GM11168 (cell line): Measurements from ENCODE around the gene PPP6R1.

Experiments used
- in situ Hi-C: fragments of 300-500 bp; cut with MboI; formaldehyde crosslinking; loops from one replicate; pipeline ENCODE4 v1.12.0; 2022; ENCODE audit warnings: low sequenced_read_pairs; ENCODE audit not compliant: unreplicated experiment

The PPP6R1 gene

DNA sequence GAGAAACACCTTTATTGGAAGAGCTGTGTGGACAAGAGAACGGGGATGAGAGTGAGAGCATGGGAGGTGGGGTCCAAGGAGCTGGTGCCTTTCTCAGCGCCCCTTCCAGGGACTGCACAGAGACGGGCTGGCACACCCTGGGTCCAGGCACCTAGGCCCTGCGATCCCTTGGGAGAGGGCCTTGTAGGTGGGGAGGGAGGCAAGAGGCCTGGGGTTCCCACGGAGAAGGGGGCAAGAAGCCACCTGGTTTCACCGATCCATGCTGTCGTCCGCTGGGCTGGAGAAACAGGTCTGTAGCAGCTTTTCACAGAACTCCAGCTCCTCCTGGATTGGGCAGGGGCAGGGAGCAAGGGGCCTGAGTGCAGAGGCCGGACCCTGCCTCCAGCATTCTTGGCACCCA lies 3.5 kb upstream of the PPP6R1 start:
- in situ Hi-C loops: no loop called here

DNA sequence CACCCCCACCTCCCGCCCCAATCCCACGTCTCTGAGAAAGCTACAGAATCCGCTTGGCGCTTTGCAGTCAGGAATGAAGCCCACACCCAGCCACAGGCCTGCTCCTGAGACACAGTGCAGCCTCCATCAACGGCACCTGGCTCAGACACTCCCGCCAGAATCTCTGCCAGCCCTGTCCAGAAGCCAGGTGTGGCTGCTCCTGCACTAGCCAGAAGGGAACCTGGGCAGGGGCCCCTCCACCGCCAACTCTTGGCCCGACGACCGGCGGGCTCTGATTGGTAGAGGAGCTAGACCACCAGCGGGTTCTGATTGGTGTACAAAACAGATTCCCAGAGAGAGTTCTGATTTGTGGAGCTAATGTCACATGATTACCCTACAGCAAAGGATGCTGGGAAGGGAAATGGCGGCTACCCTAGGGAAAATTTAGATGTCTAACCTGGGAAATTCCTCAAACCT lies 2.9 kb upstream of the PPP6R1 start:
- in situ Hi-C loops: no loop called here

- in situ Hi-C loops: no loop called here
Observed at GRCh38 chr19:55259540-55260210, 858 bp upstream of the PPP6R1 start.

- in situ Hi-C loops: no loop called here
Observed at GRCh38 chr19:55258476-55258827, 365 bp downstream of the PPP6R1 start.

DNA sequence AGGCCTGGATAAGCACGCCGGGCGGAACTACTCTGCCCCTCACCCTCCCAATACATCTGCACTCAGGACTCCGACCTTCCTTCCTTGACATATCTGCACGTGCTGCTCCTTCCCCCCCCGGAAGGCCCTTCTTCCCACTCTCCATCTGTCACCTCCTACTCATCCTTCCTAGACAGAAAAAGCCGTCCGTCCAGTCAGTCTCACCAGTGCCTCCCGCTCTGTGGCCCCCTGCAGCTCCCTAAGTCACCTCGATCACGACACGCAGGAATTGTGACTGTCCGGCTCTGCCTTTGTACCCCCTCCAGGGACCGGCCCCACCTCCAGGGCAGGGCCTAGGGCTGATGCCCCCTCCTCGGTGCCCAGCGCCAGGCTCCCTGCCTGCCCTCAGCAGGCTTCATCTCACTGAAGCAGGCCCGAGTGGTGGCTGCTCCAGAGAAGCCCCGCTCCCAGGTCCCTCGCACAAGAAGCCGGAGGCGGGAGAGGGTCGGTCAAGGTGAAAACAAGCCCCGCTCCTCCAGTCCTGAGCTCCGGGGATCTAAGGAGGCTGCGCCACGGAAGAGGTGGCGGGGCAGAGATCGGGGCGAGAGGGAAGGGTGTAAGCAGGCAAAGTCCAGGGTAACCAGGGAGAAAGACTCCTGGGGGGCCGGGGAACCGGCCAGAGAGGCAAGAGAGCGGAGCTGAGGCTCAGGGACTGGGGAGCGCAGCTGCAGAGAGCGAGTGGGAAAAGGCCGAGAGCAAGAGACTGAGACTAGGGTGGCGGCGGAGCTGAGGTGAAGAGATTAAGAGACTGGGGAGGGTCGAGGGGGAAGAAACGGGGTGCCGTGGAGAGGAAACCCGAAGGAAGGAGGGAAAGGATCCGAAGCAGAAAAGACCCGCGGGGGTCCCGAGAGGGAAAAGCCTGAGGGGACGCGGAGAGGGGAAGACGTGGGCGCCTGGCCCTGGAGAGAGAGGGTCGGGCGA lies 1.1 kb downstream of the PPP6R1 start:
- in situ Hi-C loops: no loop called here

DNA sequence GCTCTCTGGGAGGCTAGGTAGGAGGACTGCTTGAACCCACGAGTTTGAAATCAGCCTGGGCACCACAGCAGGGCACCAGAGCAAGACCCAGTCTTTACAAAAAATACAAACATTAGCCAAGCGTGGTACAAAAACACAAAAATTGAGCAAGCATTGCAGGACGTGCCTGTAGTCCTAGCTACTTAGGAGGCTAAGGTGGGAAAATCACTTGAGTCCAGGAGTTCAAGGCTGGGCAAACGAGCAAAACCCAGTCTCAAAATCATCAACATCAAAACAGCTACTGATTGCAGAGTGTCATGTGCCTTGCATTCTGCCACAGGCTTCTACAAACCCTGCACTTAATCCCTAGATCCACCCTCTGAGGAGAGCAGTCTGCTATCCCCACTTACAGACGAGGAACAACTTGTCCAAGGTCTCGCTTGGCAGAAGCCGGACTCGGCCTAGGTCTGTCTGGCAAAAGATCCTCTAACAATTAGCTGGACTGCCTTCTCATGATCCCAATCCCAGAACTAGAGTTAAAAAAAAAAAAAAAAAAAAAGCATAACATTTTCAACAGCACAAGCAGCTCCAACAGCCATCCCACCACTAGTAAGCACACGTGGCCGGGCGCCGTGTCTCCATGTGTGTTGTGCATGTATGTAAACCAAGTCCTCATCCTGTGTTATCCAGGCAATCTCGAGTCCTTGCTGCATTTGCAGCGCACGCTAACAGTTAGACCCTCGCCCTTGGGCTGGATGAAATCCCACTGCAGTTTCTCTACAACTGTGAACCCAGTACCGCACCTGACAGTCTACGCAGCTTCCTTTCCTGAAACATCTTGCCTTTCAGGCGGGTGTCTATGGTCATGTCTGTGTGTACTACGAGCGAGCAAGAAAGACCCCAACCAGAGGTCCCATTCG lies 2.0 kb downstream of the PPP6R1 start:
- in situ Hi-C loops: no loop called here

DNA sequence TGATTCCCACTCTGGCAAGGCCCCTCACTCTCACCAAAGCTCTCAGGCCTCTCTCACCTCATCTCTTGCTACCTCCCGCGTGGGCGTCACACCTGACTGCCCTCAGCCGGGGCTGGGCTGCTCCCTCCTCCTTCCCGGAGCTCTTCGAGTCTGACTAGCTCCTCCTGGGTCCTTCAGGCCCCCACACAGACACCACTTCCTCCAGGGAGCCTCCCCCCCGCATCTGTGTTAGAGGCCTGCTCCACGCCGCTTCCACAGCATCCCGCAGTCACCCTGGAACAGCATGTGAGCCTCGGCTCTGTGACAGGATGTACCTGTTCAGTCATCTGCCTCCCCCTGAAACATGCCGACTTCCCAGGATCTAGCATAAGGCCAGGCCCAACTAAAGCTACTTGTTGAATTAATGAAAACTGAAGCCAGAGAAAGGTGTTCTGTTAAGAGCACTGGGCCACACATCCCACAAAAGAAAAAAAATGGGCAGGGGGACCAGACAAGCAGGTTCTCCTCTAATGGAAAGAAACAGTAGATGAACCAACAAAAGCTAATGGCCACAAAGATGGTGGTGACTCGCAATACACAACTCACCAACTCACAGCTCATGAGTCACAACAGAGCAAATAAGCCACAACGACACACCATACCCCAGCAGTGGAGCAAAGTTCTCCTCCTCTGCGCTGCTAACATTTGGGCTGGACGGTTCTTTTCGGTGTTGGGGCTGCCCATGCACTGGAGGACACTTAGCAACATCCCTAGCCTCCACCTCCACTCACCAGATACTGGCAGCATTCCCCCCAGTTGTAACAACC lies 3.0 kb downstream of the PPP6R1 start:
- in situ Hi-C loops: no loop called here

GRCh38 chr19:55254625-55254977 lies 4.2 kb downstream of the PPP6R1 start:
- in situ Hi-C loops: no loop called here

GRCh38 chr19:55253842-55254624 lies 4.8 kb downstream of the PPP6R1 start:
- in situ Hi-C loops: no loop called here

- in situ Hi-C loops: no loop called here
Observed at GRCh38 chr19:55252760-55253663, 5.8 kb downstream of the PPP6R1 start.

- in situ Hi-C loops: no loop called here
Observed at GRCh38 chr19:55251341-55252081, 7.3 kb downstream of the PPP6R1 start.

DNA sequence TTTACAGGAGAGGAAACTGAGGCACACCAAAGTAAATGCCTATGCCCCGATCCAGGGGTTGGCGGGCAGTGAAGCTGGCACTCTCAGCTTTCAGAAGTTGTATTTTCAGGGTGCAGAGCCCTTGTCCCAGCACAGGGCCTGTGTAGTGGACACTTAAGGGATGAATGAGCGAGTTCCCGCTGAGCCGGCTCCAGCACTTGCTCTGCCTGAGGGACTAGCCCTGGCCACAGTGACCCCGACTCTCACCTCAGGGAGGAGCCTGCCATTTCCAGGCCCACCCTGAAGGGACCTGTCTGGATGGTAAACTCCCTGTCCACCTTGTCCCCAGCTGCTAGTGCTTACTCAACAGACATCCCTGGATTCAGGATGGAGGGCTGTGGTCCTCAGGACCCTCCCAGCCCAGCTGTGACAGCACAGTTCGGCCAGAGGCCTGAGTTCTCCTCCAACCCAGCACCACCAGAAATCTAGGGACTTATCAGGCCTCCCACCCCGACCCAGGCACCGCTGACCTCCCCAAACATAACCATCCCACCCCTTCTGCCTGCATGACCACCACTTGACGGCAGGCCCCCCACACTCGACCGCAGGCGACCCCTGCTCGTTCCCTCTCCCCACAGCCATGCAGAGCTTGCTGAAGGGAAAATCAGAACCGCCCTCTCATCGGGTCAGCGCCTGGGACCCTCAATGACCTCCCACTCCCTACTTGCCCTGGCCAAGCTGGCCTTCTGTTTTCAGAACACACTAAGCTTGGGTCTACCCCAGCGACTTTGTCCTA lies 8.4 kb downstream of the PPP6R1 start:
- in situ Hi-C loops: no loop called here

DNA sequence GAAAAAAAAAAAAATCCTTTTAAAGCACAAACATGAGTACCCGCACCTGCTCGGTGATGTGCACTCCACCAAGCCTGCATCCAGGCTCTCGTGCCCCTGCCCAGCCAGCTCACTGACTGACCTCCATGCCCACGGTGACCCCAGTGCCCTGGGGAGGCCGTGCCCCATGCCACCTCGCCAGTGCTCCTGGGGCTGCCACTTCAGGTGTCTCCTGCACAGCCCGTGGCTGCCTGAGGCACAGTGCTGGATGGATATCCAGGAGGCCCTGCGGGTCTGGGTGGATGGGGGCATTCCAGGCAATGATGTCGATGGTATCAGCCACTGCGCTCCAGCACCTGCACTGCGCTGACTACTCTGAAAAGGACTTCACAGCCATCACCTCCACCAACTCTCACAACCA lies 9.0 kb downstream of the PPP6R1 start:
- in situ Hi-C loops: no loop called here

- in situ Hi-C loops: no loop called here
Observed at GRCh38 chr19:55248704-55249103, 10.1 kb downstream of the PPP6R1 start.

- in situ Hi-C loops: no loop called here
Observed at GRCh38 chr19:55248166-55248675, 10.6 kb downstream of the PPP6R1 start.

DNA sequence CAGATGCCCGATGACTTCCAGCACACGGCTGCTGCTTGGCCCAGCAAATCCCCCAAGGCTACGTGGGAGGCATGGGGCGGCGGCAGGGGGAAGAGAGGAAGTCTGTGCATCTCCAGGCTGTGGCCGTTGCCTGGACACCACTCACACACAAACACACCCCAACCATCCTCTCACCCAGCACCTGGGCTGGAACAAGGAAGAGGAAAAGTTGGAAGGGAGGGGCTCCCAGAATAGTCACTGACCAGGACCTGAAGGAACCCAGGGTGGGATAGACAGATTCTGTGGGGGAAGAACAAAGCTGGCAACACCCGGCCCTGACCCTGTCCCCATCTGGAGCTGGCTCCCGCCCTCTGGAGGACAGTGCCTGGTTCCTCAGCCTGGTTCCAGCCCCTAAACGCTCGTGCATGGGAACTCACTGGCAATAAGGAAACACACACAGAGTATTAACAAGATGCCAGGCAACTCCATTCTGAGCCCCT lies 11.2 kb downstream of the PPP6R1 start:
- in situ Hi-C loops: no loop called here
